Activated CD8-positive, alpha-beta memory T cell treated with anti-CD3 and anti-CD28 coated beads, Interleukin-2, amount 50 U/mL, for 48 hours (primary cell): Measurements from ENCODE around the gene SHROOM3.
"Not testable (repeated sequence)": the region's sequence is repeated elsewhere in the genome, so short reads cannot be mapped to it uniquely, and the experiment has no call there.

Source experiments
- DNase-seq: peaks from one replicate; pipeline ENCODE4 v3.0.0-alpha.2; 2020

SHROOM3 gene

DNA sequence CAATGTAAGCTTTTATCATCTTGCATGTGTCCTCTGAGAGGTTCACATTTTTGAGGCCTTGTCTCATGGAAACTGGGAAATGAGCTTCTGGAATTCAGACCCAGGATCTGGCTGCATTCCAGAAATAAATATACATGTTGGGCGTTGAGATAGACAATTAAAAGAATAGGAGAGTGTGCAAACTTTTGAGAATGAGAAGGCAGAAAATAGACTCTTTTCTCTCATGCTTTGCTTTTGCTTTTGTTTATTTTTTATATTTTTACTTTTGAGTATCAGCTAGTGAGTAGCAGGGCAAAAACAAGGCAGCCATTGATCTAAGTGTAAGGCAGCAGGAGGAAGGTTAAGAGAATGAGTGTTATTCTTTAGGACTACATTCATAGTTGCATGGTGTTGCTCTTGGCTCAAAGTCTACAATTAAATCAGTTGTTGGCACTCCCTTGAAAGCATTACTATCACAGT is 12.4 kb downstream of the SHROOM3 start:
- DNase-seq: no peak

- no peak for DNase-seq
These were observed 13.2 kb downstream of the SHROOM3 start for GRCh38 chr4:76448211-76448610.

GRCh38 chr4:76449362-76449767 is 14.3 kb downstream of the SHROOM3 start:
- DNase-seq: no peak

DNA sequence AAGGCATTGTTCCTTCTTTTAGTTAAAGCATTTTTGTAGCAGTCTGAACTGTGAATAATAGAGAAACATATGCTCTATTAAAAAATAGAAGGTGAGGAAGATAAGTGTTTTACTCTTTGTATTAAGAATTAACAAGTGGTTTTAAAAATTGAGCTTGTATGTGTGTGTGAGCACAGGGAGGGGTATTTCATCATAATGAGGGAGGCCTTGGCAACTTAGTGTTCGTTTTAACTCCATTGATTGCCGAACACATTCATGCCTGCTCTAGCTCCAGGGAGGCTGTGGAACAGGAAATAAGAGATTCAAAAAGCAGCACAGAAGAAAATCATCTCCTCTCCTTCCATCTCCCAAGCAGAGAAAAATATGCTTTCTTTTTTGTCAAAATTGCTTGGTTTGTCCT is 14.8 kb downstream of the SHROOM3 start:
- DNase-seq: no peak

DNA sequence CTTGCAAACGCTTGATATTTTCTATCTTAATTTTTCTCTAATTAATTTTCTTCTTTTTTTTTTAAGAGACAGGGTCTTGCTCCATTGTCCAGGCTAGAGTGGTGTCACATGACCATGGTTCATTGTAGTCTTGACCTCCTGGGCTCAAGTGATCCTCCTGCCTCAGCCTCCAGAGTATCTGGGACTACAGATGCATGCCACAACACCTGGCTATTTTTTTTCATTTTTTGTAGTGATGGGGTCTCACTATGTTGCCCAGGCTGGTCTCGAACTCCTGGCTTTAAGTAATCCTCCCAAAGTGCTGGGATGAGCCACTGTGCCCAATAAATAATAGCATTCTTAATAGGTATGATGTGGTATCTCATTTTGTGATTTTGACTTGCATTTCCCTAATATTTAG is 18.2 kb downstream of the SHROOM3 start:
- DNase-seq: no peak

DNA sequence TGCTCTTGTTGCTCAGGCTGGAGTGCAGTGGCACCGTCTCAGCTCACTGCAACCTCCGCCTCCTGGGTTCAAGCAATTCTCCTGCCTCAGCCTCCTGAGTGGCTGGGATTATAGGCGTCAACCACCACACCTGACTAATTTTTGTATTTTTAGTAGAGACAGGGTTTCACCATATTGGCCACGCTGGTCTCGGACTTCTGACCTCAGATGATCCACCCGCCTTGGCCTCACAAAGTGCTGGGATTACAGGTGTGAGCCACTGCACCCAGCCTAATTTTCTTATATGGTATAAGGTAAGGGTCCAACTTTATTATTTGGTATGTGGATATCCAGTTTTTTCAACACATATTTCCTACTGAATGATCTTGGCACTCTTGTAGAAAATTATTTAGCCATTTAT is 19.0 kb downstream of the SHROOM3 start:
- not testable (repeated sequence) for DNase-seq

DNA sequence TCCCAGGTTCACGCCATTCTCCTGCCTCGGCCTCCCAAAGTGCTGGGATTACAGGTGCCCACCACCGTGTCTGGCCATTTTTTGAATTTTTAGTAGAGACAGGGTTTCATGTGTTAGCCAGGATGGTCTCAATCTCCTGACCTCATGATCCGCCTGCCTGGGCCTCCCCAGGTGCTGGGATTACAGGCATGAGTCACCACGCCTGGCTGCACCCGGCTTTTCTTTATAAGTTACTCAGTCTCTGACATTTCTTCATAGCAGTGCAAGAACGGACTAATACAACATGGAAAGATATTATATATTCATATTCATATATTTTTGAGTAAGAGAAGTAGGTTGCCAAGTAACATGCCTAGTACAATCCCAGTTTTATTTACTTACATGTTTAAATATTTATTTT is 22.9 kb downstream of the SHROOM3 start:
- no peak for DNase-seq

DNA sequence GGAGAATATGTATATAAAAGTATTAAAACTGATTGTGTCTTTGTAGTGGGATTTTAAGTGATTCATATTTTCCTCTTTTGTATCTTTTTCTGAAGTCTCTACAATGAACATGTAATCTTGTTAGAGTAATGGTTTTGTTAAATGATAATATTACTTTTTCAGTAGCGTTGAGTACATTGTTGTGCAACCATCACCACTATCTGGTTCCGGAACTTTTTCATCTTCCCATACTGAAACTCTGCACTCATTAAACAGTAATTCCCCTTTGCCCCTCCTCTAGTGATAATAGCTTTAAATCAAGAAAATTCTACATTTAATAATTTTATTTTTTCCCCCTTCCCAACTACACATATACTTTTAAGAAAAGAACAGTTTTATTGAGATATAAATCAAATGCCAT is 23.3 kb downstream of the SHROOM3 start:
- no peak for DNase-seq

GRCh38 chr4:76458825-76459224 is 23.8 kb downstream of the SHROOM3 start:
- DNase-seq: no peak

DNA sequence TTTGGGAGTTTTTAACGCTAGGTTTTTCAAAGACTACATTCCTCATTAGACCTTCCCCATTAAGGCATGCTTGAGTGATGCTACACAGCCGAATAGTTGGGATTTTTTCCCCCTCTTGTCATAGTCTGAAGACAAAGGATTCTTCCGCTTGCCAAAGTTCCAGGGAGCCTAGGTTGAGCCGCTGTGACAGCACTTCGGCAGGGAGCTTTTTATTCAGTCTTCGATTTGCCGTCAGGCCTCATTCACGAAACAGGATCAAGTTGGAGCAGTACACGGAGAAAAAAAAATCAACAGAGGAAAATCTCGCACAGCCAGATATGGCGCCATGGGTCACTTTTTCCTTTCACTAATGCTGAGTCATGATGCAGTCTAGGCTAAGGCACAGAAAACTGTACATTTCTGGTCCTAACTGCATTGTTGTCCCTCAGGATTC is 24.3 kb downstream of the SHROOM3 start:
- no peak for DNase-seq

- no peak for DNase-seq
These were observed 28.5 kb downstream of the SHROOM3 start for GRCh38 chr4:76463568-76463967.

DNA sequence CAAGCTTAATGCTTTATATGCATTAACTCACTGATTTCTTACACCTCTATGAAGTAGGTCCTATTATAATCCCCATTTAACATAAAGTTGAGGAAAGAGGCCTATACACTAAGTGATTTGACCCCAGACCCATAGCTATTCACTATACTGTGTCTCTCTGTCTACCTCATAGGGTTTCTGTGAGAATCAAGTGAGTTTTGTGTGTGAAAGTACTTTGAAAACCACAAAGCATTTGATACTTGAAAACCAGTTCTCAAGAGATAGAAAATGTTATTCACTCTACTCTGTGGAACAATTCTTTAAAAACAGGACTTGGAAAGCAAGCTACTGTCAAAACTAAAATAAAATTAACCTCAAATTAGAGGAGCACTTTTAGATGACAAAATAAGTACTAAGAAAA is 35.0 kb downstream of the SHROOM3 start:
- no peak for DNase-seq

GRCh38 chr4:76470532-76470931 is 35.5 kb downstream of the SHROOM3 start:
- no peak for DNase-seq

DNA sequence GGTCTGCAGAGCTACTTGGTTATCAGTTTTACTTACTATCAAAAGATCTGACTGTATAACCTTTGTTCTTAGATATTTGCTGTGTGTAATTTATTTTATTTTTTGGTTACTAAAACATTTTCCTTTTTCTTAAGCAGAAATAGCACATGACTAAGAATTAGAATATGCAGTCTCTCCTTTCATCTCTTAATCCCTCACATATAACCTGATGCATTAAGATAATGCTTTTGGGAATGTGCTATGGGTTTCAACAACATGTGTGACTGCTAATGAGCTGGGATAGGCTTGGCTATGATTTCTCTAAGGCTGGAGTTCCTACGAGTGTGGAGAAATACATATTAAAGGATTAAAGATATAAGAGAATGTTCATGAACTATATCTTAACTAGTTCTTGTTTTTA is 41.5 kb downstream of the SHROOM3 start:
- DNase-seq: no peak

DNA sequence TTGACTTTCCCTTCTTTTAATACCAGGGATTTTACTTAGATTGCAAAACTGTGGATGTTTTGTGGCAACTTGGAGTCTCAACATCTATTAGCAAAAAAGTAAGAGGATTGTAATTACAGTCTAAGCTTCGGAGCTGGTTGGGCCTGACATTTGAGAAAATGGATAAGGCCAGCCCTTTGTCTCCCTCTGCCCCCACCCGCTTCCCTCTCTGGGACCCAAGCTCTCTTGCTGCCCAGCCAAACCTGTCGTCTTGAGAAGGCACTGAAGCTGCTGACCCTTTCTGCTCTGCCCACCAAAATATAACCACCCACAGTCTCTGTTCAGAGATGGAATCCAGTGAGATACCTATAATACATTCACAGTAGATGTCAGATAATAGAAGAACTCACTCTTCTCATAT is 49.6 kb downstream of the SHROOM3 start:
- no peak for DNase-seq

- no peak for DNase-seq
These were observed 50.4 kb downstream of the SHROOM3 start for GRCh38 chr4:76485450-76485849.

GRCh38 chr4:76486588-76487276 is 51.7 kb downstream of the SHROOM3 start:
- DNase-seq: no peak

- DNase-seq: no peak
These were observed 52.6 kb downstream of the SHROOM3 start for GRCh38 chr4:76487621-76488020.

- DNase-seq: no peak
These were observed 53.4 kb downstream of the SHROOM3 start for GRCh38 chr4:76488455-76488854.

- no peak for DNase-seq
These were observed 54.1 kb downstream of the SHROOM3 start for GRCh38 chr4:76488888-76489685.

DNA sequence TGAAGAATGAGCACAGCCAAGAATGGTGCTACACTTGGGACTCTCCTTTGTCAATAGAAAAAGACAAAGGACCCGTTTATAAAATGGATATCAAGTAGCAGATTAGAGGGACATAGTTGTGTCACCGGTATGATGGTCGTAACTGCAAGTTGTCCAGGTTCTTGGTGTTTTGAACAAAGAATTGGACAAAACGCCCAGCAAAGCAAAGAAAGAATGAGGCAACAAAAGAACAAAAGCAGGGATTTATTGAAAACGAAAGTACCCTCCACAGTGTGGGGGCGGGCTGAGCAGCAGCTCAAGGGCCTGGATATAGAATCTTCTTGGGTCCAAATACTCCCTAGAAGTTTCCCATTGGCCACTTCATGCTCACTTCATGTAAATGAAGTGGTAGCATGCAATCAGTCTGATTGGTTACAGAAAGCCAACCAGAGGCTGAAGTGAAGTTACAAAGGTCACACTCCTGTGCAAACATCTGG is 54.7 kb downstream of the SHROOM3 start:
- no peak for DNase-seq

- no peak for DNase-seq
These were observed 57.0 kb downstream of the SHROOM3 start for GRCh38 chr4:76492055-76492454.

- no peak for DNase-seq
These were observed 59.2 kb downstream of the SHROOM3 start for GRCh38 chr4:76494243-76494642.

DNA sequence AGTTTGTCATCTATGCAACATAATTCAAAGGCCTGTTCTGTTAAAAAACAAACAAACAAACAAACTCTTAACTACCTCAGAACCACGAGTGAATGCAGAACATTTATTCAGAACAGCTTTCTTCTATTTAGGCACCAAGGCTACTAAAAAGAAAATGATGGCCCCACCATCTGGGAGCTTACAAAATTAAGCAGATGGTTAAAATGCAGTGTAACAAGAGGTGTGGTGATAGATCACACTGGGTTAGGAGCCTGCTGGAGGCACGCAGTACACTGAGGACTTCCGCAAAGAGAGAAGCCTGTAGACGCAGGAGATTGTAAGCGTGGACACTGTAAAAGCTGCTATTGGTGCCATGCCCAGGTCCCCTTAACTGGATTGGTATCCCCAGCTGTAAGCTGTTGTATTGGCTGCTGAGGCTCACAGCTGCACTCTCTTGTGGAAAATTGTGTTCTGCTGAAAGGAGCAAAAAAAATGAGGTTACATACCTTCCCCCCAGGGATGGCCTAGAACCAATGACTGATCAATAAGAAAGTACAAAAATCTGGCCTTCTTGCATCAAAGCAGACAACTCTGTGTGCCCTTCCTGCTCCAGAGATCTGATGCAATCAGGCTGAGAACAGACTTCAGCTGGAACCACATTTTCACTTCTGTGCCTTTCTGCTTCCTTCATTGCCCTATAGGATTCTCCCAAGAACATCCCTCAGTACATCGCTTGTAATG is 60.0 kb downstream of the SHROOM3 start:
- no peak for DNase-seq
